HT-29 (cell line): Measurements from ENCODE around the gene FOXRED1. TPM values are rescaled to one million over a fixed set of nuclear protein-coding genes. Genes with fewer than 3 reads are reported as not detected.
A peak's percentile ranks its signal among the peaks of the same experiment; 100 is the strongest.
"Not testable (repeated sequence)": the region's sequence is repeated elsewhere in the genome, so short reads cannot be mapped to it uniquely, and the experiment has no call there.

Experiments used
- DNase-seq: peaks from one replicate; pipeline ENCODE4 v3.0.0-alpha.2; 2015; ENCODE audit warnings: low spot score
- total RNA-seq: library from RNA; depleted of rRNA; stranded (reverse); fragments of >200 nt; shearing (Covaris generic); gene quantifications from 2 replicates; pipeline ENCODE4 v1.2.3, GENCODE V29; 2014; rRNA removed

The FOXRED1 gene
- total RNA-seq = 38.2 and 42.6 TPM in 2 replicates

DNA sequence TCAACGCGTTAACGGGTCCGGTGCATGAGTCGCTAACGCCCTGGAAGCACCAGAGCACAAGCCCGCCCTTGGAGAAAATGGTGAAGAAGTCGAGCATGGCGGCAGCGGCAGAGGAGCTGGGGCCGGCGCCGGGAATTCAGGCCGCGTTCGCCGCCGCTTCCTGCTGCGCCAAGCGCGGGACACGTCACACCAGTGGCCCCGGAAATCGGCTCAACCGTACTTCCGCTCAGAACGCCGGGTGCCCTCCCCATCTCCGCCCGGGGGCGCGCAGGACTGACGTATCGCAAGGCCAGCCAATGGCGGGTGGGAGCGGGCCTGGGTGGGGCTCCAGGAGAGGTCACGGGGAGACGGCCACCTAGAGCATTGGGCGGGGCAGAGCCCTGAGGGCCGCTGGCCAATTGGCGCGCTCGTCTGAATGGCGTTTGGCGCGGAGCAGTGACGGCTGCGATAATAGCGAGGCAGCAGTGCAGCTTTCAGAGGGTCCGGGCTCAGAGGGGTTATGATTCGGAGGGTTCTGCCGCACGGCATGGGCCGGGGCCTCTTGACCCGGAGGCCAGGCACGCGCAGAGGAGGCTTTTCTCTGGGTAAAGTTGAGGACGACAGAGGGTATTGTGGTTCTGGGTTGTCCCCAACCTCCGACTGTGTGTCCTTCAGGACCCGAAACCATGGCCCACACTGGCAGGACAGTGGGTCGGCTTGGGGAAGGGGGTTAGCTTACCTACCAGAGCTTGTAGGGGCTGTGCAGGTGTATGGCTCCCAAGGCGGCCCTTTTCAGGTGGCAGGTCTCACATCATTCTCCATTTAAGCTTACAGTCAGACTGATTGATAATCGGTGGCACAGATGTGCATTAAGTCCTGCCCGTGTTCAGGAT is at the start of gene FOXRED1, which contains the start of gene SRPRA:
Gene FOXRED1, plus strand, starts transcription at position 447 of the 872 bp plus-strand sequence. Its CDS starts 53 bp downstream, at position 500.
Gene SRPRA, minus strand, starts transcription at position 188 of the 872 bp plus-strand sequence. Its CDS starts 91 bp downstream, at position 97.
- peak; percentile 100 for DNase-seq

DNA sequence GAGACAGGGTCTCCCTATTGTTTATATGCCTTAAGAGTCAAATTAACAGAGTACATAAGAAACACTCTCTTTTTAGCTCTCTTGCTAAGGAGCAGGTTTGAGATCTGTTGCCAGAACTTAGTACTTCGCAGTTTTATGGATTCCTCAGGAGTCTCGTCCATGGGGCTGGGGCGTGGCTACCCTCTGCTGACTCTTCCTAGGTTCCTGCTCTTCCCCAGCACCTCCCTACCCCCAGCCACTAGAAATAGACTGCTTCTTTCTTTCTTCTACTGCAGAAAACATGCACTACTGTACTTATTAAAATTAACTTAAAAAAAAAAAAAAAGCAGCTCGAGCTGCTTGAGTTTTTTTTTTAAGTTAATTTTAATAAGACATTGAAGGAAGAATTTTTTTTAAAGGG is 49.4 kb upstream of the FOXRED1 start:
- no peak for DNase-seq

DNA sequence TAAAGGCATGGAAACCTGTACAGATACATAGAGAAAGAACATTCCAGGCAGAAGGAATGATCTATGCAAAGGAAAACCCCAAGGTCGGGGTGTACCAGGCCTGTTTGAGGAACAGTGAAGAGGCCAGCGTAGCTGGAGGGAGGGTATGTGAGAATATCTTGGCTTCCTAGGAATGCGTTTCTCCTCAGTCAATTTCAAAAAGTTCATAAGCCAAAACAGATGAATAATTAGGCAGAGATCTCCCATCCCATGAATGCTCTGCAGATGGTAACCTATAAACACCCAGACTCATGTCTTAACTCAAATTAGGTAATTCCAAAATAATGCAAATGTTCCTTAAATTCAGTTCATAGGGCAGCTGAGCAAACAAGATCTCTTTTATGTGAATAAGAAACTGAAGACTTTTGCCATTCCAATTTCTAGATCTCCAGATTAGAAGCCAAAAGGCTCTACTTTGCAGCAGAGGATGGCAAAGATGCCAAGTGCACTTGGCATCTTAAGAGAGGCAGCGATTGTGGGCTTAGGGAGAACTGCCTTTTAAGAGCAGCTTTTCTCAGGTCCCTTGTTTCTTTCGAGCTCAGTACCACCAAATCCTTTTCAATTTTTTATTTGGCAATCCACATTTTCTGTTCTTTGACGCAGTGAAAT is 44.2 kb upstream of the FOXRED1 start:
- no peak for DNase-seq

DNA sequence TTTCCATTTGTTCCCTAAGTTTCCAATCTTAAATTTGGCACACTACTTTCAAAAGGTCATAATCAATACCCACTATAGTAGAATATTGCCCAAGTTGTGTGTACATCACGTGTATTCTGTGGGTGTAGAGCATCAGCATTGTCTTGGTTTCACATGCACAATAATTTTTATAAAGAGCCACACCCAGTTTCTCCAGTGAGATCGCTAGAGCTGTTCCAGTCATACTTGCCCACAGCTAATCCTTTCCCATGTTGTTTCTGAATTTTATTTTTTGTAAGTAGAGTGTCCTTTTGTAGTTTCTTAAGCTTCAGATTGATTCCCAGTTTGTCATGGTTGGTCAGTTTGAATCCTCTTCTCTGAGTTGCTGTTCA is 43.7 kb upstream of the FOXRED1 start:
- DNase-seq = no peak

- DNase-seq = no peak
Observed at GRCh38 chr11:126226334-126227084, 42.4 kb upstream of the FOXRED1 start.

GRCh38 chr11:126229858-126230540 is 39.0 kb upstream of the FOXRED1 start:
- no peak for DNase-seq

DNA sequence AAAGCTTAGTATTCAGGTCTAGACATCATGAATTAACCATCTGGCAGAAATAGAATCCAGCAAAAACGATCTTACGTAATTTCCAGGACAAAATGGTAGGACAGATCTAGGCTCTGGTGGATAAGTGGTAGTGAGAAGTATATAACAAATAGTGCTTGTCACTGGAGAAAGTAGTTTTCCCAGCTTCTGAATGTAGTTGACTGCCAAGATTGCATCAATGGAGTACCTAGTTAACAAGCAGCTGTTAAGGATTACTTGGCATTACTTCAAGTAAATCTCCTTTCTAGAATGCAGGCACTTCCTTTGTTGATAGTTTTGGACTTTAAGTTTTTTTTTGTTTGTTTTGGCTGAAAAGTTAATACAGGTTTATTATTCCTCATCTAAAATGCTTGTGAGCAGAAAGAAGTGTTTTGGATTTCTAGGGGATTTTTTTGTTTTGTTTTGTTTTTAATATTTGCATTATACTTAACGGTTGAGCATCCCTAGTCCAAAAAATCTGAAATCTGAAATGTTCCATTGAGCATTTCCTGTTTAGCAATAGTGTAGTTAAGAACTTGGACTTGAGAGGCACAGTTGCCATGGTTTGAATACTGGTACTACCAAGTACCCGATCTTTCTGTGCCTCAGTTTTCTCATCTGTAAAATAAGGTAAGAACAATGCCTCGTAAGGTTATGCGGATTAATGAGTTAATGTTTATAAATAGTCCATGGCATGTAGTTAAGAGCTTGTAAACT is 37.1 kb upstream of the FOXRED1 start:
- no peak for DNase-seq

GRCh38 chr11:126232683-126233082 is 36.3 kb upstream of the FOXRED1 start:
- DNase-seq = no peak

- no peak for DNase-seq
Observed at GRCh38 chr11:126233391-126233790, 35.6 kb upstream of the FOXRED1 start.

GRCh38 chr11:126246636-126247035 is 22.3 kb upstream of the FOXRED1 start:
- no peak for DNase-seq

DNA sequence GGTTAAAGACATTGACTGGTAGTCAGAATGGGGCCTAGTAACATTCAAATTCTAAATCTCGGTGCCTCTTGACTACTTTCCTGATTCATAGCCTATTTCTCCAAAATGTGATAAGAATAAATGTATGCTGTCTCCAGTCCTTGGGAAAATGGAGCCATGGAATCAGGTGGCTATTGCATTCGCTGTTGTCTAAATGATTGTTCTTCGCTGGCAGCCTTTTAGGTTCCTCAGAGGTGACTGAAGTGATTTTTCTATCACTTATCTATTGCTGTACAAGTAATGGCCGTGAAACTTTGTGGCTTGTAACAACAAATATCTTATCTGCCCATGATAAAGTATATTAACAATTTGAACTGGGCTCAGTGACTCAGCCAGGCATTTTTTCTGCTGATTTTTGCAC is 15.7 kb upstream of the FOXRED1 start:
- DNase-seq = no peak

- DNase-seq = no peak
Observed at GRCh38 chr11:126254819-126255218, 14.1 kb upstream of the FOXRED1 start.

DNA sequence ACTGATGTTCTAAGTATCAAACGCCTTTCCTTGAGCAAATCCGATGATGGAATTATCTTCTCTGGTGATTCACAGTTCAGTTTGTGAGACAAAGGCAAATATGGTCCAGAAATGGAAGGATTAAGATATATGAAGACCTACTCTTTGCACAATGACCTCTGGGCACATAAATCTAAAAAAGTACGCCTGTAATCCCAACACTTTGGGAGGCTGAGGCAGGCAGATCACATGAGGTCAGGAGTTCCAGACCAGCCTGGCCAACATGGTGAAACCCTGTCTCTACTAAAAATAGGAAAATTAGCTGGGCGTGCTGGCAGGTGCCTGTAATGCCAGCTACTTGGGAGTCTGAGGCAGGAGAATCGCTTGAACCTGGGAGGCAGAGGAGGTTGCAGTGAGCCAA is 13.4 kb upstream of the FOXRED1 start:
- not testable (repeated sequence) for DNase-seq

DNA sequence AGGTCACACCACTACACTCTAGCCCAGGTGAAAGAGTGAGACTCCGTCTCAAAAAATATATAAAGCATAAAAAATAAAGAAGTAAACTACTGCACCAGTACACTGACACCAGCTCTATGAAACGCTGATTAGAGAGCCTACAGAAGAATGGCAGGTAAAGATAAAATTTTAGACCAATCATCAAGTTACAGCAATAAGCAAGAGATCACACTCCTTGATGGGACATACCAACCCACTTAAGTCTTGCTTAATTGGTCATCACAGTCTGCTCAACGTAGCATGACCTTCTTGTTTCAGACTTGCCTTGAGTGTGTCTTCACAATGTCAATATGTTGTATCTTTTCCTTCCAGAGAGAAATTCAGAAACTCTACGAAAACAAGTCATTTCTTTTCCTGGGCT is 12.7 kb upstream of the FOXRED1 start:
- DNase-seq = no peak

DNA sequence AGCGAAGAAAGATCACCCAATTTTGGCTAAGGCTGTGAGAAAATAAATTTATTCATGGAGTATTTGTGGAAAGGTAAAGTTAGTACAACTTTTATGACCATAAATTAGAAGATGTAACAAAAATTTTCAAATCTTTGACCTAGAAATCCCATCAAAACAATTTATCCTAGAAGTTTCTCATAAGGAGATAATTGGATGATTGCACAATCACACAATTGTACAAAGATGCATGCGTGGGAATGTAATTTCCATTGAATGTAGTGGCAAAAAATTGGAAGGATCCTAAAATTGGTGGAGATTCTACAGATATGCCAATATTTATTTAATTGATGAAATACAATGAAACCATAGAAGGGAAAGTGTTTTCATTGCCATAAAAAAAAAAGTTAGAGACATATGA is 11.8 kb upstream of the FOXRED1 start:
- no peak for DNase-seq

GRCh38 chr11:126257764-126258163 is 11.2 kb upstream of the FOXRED1 start:
- DNase-seq = no peak

GRCh38 chr11:126262216-126262615 is 6.7 kb upstream of the FOXRED1 start:
- no peak for DNase-seq

- no peak for DNase-seq
Observed at GRCh38 chr11:126263489-126263888, 5.5 kb upstream of the FOXRED1 start.

GRCh38 chr11:126265811-126266210 is 3.1 kb upstream of the FOXRED1 start:
- peak; percentile 20 for DNase-seq

DNA sequence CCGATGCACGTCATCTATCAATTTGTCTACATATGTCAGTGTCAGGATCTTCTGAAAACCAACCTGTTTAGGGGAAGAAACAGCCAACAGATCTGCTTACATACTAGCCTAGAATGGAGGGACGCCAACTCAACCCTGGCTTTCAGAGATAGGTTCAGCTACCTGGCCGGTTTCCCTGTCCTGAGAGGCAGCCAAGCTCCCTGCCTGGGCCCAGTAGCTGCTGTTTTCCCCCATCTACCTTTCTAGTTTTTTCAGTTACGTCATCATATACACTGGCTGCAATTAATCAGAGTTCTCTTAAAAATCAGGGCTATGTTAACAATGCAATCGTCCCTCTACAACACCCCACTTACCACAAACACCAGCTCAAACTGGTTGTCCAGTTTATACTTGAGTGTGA is 1.3 kb upstream of the FOXRED1 start:
- no peak for DNase-seq

GRCh38 chr11:126268361-126268707 is 620 bp upstream of the FOXRED1 start:
- DNase-seq = no peak
